ENCODE measurements around the gene PPP1R3F. TPM values are rescaled to one million over a fixed set of nuclear protein-coding genes. Genes with fewer than 3 reads are reported as not detected.
"Not testable (repeated sequence)": the region's sequence is repeated elsewhere in the genome, so short reads cannot be mapped to it uniquely, and the experiment has no call there.

The PPP1R3F gene
- total RNA-seq, 1 experiment from 2014 or later = 7.3 TPM

- not testable (repeated sequence) for H3K27me3 ChIP-seq (ENCODE audit: insufficient read depth, low read length); H3K4me1 Mint-ChIP-seq; H2BK5ac ChIP-seq (ENCODE audit: insufficient read length, low read length); H3K27me3 Mint-ChIP-seq (ENCODE audit: low read depth); H4K91ac ChIP-seq (ENCODE audit: insufficient read length, low read depth, low read length); H2BK120ac ChIP-seq (ENCODE audit: low read depth, low read length, poor library complexity, severe bottlenecking); H3K14ac ChIP-seq (ENCODE audit: insufficient read depth, low read length); H2BK20ac ChIP-seq (ENCODE audit: low read depth, low read length, poor library complexity, severe bottlenecking); H4K5ac ChIP-seq (ENCODE audit: insufficient read length, low read depth, low read length); H2AFZ ChIP-seq (ENCODE audit: low read length); DNase-seq; H2BK15ac ChIP-seq (ENCODE audit: low read depth, low read length); H3K23me2 ChIP-seq (ENCODE audit: insufficient read length, low read depth, low read length, poor library complexity, severe bottlenecking); H3K27ac Mint-ChIP-seq; H2AK5ac ChIP-seq (ENCODE audit: insufficient read length, low read length); H3T11ph ChIP-seq (ENCODE audit: low read length); H3K56ac ChIP-seq (ENCODE audit: insufficient read length, low read depth, low read length); H3K4me3 Mint-ChIP-seq; H3K36me3 Mint-ChIP-seq (ENCODE audit: insufficient read depth in 1 of 3, low read depth in 3 of 3); H3K9me3 Mint-ChIP-seq; H4K8ac ChIP-seq (replicated peaks; ENCODE audit: insufficient read length, low read depth, low read length); H3K4me2 ChIP-seq (ENCODE audit: insufficient read depth, insufficient read length, low read length); H3K23ac ChIP-seq (ENCODE audit: insufficient read length, low read depth, low read length); H3K4ac ChIP-seq (ENCODE audit: low read depth, low read length); H3K18ac ChIP-seq (ENCODE audit: insufficient read length, low read depth, low read length); H3K27ac ChIP-seq (ENCODE audit: insufficient read length, low read depth, low read length); H3K79me2 ChIP-seq (ENCODE audit: insufficient read depth, low read length); H2BK12ac ChIP-seq (ENCODE audit: insufficient read length, low read depth, low read length); H4K20me1 ChIP-seq (ENCODE audit: control insufficient read depth, insufficient read depth, insufficient read length); H3K9me3 ChIP-seq (ENCODE audit: control insufficient read depth, low read depth, low read length); H3K9ac ChIP-seq (ENCODE audit: extremely low read depth, insufficient read length, low read length); H3K79me1 ChIP-seq (ENCODE audit: insufficient read depth, low read depth, low read length, poor library complexity, severe bottlenecking); H3K4me1 ChIP-seq (ENCODE audit: insufficient read depth, low read length)
- no CpG with 5 or more reads among the region's 27 CpGs for WGBS (ENCODE audit: extremely low coverage, insufficient read length, low lambda C conversion rate)
Measured at GRCh38 chrX:49322266-49322665, 52.7 kb downstream of the PPP1R3F start.

DNA sequence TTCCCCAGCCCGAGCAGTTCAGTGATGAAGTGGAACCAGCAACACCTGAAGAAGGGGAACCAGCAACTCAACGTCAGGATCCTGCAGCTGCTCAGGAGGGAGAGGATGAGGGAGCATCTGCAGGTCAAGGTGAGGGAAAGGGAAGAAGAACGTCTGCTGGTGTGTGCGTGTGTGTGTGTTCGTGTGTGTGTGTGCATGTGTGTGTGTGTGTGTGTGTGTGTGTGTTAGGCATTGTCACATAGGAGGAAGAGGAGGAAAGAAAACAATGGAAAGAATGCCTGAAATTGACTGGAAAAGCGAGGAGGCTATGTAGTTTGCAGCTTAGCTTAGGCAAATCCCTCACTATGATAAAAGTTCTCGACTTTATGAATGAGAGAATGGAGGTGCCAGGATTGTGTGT, 54.1 kb downstream of the PPP1R3F start:
- H3K18ac ChIP-seq (ENCODE audit: insufficient read length, low read depth, low read length); H3K4me3 Mint-ChIP-seq; H2BK15ac ChIP-seq (ENCODE audit: low read depth, low read length); H3K9me3 Mint-ChIP-seq; H3K27ac ChIP-seq (ENCODE audit: insufficient read length, low read depth, low read length); H2AK5ac ChIP-seq (ENCODE audit: insufficient read length, low read length); H3K4me1 ChIP-seq (ENCODE audit: insufficient read depth, low read length); H3K4me2 ChIP-seq (ENCODE audit: insufficient read depth, insufficient read length, low read length); H3T11ph ChIP-seq (ENCODE audit: low read length); H2BK12ac ChIP-seq (ENCODE audit: insufficient read length, low read depth, low read length); H3K56ac ChIP-seq (ENCODE audit: insufficient read length, low read depth, low read length); H4K20me1 ChIP-seq (ENCODE audit: control insufficient read depth, insufficient read depth, insufficient read length); H3K79me1 ChIP-seq (ENCODE audit: insufficient read depth, low read depth, low read length, poor library complexity, severe bottlenecking); H3K27me3 ChIP-seq (ENCODE audit: insufficient read depth, low read length); H3K23ac ChIP-seq (ENCODE audit: insufficient read length, low read depth, low read length); H3K23me2 ChIP-seq (ENCODE audit: insufficient read length, low read depth, low read length, poor library complexity, severe bottlenecking); H3K14ac ChIP-seq (ENCODE audit: insufficient read depth, low read length); H3K4me1 Mint-ChIP-seq; H2BK20ac ChIP-seq (ENCODE audit: low read depth, low read length, poor library complexity, severe bottlenecking); H3K9me3 ChIP-seq (ENCODE audit: control insufficient read depth, low read depth, low read length); H4K8ac ChIP-seq (replicated peaks; ENCODE audit: insufficient read length, low read depth, low read length); H3K9ac ChIP-seq (ENCODE audit: extremely low read depth, insufficient read length, low read length); DNase-seq; H2AFZ ChIP-seq (ENCODE audit: low read length); H4K91ac ChIP-seq (ENCODE audit: insufficient read length, low read depth, low read length); H2BK120ac ChIP-seq (ENCODE audit: low read depth, low read length, poor library complexity, severe bottlenecking); H4K5ac ChIP-seq (ENCODE audit: insufficient read length, low read depth, low read length); H3K27me3 Mint-ChIP-seq (ENCODE audit: low read depth); H3K27ac Mint-ChIP-seq; H3K4ac ChIP-seq (ENCODE audit: low read depth, low read length); H3K36me3 Mint-ChIP-seq (ENCODE audit: insufficient read depth in 1 of 3, low read depth in 3 of 3); H2BK5ac ChIP-seq (ENCODE audit: insufficient read length, low read length); H3K79me2 ChIP-seq (ENCODE audit: insufficient read depth, low read length): not testable (repeated sequence)
- no CpG with 5 or more reads among the region's 7 CpGs for WGBS (ENCODE audit: extremely low coverage, insufficient read length, low lambda C conversion rate)

All from H9 (cell line).